Nephron progenitor cell (in vitro differentiated cells): ENCODE results near the gene SND1.
"Not testable (repeated sequence)": the region's sequence is repeated elsewhere in the genome, so short reads cannot be mapped to it uniquely, and the experiment has no call there.

ENCODE experiments used
- DNase-seq: peaks from one replicate; pipeline ENCODE4 v3.0.0; 2021
- H3K27ac Mint-ChIP-seq: 2 replicates; pipeline ENCODE4 v1.8.0; 2021; ENCODE audit warnings: mild to moderate bottlenecking, moderate library complexity, mixed read lengths
- H3K27me3 Mint-ChIP-seq: 2 replicates; pipeline ENCODE4 v1.8.0; 2021; ENCODE audit warnings: mild to moderate bottlenecking, low read depth, mixed read lengths; ENCODE audit not compliant: poor library complexity
- H3K36me3 Mint-ChIP-seq: 2 replicates; pipeline ENCODE4 v1.8.0; 2021; ENCODE audit warnings: low read depth, mixed read lengths
- H3K4me1 Mint-ChIP-seq: 2 replicates; pipeline ENCODE4 v1.8.0; 2021; ENCODE audit warnings: mixed read lengths
- H3K4me3 Mint-ChIP-seq: 2 replicates; pipeline ENCODE4 v1.8.0; 2021; ENCODE audit warnings: mild to moderate bottlenecking, moderate library complexity, mixed read lengths
- H3K9me3 Mint-ChIP-seq: 2 replicates; pipeline ENCODE4 v1.8.0; 2021; ENCODE audit warnings: mild to moderate bottlenecking, moderate library complexity, mixed read lengths
- CTCF ChIP-seq: fragments of 200-600 bp; sonication (generic); IDR thresholded peaks from 2 replicates; pipeline ENCODE4 v1.5.0; 2021; ENCODE audit warnings: antibody characterized with exemption

Gene SND1

GRCh38 chr7:127835679-127836078, 183.7 kb downstream of the SND1 start:
- Mint-ChIP-seq H3K9me3 (peaks cover 11% of the 10 kb centered on the region), H3K4me1 (peaks cover 39% of the 10 kb centered on the region), H3K27me3 (no peaks in the 10 kb centered on the region), H3K27ac (no peak overlapping the region), H3K4me3 (no peak overlapping the region), H3K36me3 (peaks cover 22% of the 10 kb centered on the region)
- DNase-seq, result no peak
- no peak for TF ChIP-seq CTCF

- Mint-ChIP-seq H3K9me3 (peaks cover 11% of the 10 kb centered on the region), H3K36me3 (peaks cover 22% of the 10 kb centered on the region), H3K4me1 (peaks cover 51% of the 10 kb centered on the region)
- H3K4me3 Mint-ChIP-seq, DNase-seq, H3K27ac Mint-ChIP-seq, H3K27me3 Mint-ChIP-seq: not testable (repeated sequence)
Measured at GRCh38 chr7:127837816-127838410, 185.9 kb downstream of the SND1 start.

GRCh38 chr7:127838816-127839415, 186.9 kb downstream of the SND1 start:
- peaks cover 47% of the 10 kb centered on the region for H3K4me1 Mint-ChIP-seq
- H3K4me3 Mint-ChIP-seq, result no peak overlapping the region
- H3K27ac Mint-ChIP-seq, result peak overlapping the region; percentile 23
- peaks cover 11% of the 10 kb centered on the region for H3K9me3 Mint-ChIP-seq
- TF ChIP-seq CTCF, result no peak
- no peaks in the 10 kb centered on the region for H3K27me3 Mint-ChIP-seq
- peaks cover 22% of the 10 kb centered on the region for H3K36me3 Mint-ChIP-seq
- no peak for DNase-seq

GRCh38 chr7:127840226-127840951, 188.4 kb downstream of the SND1 start:
- H3K27me3 Mint-ChIP-seq, result no peaks in the 10 kb centered on the region
- H3K36me3 Mint-ChIP-seq, result peaks cover 22% of the 10 kb centered on the region
- H3K4me1 Mint-ChIP-seq, result peaks cover 48% of the 10 kb centered on the region
- TF ChIP-seq CTCF, result no peak
- H3K4me3 Mint-ChIP-seq, result no peak overlapping the region
- DNase-seq, result no peak
- no peak overlapping the region for H3K27ac Mint-ChIP-seq
- peaks cover 11% of the 10 kb centered on the region for H3K9me3 Mint-ChIP-seq

- Mint-ChIP-seq H3K27me3 (no peaks in the 10 kb centered on the region), H3K9me3 (no peaks in the 10 kb centered on the region), H3K27ac (peak overlapping the region; percentile 23), H3K36me3 (peaks cover 11% of the 10 kb centered on the region), H3K4me1 (peaks cover 51% of the 10 kb centered on the region), H3K4me3 (no peak overlapping the region)
- no peak for TF ChIP-seq CTCF
- DNase-seq, result no peak
Measured at GRCh38 chr7:127844165-127844564, 192.2 kb downstream of the SND1 start.

GRCh38 chr7:127844707-127845331, 192.8 kb downstream of the SND1 start:
- H3K27me3 Mint-ChIP-seq, result no peaks in the 10 kb centered on the region

More at GRCh38 chr7:127844707-127845331, 192.8 kb downstream of the SND1 start:
- Mint-ChIP-seq H3K9me3 (no peaks in the 10 kb centered on the region), H3K4me3 (no peak overlapping the region), H3K27ac (peak overlapping the region; percentile 23), H3K36me3 (peaks cover 18% of the 10 kb centered on the region), H3K4me1 (peaks cover 51% of the 10 kb centered on the region)
- DNase-seq, result no peak
- no peak for TF ChIP-seq CTCF
